ENCODE results near the gene KEAP1.
"Not testable (repeated sequence)": the region's sequence is repeated elsewhere in the genome, so short reads cannot be mapped to it uniquely, and the experiment has no call there.

KEAP1 gene

DNA sequence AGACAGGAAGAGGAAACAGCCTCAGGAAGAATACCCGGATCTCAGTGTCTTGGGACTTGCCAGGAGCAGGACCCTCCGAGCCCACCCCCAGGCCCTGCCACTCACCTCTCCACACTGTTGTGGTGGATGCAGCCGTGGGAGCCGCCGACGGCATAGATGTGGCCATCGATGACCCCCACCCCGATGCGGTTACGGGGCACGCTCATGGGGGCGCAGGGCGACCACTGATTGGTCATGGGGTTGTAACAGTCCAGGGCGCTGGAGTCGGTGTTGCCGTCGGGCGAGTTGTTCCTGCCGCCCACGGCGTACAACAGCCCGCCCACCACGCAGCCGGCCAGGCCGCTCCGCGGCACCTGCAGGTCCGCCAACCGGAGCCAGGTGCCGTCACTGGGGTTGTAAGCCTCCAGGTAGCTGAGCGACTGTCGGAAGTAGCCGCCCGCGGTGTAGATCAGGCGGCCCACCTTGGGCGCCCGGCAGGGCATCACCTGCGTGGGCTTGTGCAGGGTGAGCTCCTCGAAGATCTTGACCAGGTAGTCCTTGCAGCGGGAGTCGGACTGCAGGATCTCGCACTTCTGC, 11.6 kb downstream of the KEAP1 start:
- no peak for DNase-seq

DNA sequence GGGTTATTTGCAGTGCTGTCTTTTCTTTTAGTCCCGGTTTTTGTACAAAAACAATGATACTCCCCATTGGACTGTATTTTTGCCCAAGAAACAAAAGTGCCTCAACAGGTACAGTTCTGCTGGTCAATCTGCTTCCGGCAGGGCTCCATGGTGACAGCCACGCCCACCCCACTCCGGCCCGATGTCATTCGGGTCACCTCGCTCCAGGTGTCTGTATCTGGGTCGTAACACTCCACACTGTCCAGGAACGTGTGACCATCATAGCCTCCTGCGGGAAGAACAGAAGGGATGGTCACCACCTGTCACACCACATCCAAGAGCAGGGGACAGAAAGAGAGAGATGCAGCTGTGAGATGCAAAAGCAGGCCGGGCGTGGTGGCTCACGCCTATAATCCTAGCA, 16.6 kb downstream of the KEAP1 start:
- no peak for DNase-seq

DNA sequence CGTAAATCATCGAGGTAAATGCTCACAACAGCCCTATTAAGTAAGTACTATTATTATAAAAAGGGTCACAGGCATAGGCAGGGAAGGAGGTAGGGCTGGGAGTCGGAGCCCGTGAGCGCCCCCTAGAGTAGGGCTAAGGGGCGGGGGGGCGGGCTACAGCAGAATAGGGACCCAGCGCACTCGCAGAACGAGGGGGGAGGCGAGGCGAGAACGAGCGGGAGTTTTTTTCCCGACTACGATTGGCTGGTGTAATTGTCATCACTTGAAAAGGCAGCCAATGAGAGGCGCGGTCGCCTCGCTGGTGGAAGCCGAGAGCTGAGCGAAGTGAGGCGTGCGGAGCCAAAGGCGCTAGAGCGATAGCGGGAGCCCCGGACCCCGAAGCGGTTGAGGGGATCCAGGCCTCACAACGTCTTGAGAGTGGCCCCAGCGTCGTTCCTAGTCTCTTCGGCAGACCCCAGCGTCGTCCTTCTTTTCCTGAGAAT, 24.2 kb downstream of the KEAP1 start:
- peak; percentile 82 for DNase-seq

DNA sequence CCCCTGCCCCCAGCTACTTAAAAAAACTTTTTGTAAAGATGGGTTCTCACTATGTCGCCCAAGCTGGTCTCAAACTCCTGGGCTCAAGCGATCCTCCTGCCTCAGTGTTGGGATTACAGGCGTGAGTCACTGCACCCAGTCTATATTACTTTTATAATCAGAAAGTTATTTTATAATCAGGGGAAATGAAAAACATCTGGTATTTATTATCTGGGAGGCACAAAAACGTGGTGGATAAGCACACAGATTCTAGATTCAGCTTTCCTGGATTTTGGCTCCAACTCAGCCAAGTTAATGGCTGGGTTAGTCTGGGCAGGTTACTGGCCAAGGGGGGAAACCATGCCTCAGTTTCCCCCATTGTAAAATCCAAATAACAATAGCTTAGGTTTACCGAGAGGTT, 24.7 kb downstream of the KEAP1 start:
- no peak for DNase-seq

DNA sequence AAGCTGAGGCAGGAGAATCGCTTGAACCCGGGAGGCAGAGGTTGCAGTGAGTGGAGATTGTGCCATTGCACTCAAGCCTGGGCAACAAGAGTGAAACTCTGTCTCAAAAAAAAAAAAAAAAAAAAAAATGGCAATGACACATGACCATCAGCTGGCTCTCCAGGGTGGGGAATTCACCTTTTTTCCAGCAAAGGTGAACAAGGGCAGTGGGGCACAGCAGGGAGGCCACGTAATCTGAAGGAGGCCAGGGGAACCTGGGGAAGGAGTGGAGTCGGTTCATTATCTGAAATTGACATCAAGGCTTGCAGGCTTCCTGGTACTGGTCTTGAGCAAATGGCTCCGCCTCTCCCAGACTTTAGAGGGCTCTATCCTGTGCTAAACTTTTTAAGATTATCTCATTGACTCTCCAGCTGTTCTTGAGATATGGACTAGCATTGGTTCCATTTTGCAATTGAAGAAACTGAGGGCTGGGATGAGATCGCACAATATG, 28.1 kb downstream of the KEAP1 start:
- no peak for DNase-seq

DNA sequence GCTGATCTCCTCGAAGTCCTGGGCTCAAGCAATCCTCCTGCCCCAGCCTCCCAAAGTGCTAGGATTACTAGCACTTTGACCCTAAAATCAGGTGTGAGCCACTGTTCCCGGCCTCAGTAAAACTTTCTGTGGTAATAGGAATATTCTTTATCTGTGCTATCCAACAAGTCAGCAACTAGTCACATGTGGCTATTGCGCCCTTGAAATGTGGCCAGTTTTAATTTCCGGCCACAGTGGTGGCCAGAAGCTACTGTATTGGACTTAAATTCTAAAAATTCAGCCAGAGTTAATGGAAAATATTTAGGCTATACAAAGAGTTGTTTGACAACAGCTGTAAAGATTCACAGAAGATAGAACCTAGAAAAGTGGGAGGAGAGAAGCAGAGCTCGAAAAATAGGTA, 30.0 kb downstream of the KEAP1 start:
- no peak for DNase-seq

DNA sequence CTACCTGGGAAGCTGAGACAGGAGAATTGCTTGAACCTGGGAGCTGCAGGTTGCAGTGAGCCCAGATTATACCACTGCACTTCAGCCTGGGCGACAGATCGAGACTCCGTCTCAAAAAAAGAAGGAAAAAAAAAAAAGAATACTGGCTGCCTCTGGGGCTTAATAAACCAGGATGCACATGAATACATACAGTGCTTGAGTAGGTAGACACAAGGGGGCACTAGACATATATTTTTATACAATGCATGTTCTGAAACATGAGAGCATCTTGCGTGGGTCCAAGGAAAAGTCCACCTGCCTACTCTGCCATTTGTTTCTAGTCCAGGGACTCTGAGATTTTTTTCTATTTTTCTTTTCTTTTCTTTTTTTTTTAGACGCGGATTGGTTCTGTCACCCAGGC, 31.2 kb downstream of the KEAP1 start:
- DNase-seq, result peak; percentile 39

DNA sequence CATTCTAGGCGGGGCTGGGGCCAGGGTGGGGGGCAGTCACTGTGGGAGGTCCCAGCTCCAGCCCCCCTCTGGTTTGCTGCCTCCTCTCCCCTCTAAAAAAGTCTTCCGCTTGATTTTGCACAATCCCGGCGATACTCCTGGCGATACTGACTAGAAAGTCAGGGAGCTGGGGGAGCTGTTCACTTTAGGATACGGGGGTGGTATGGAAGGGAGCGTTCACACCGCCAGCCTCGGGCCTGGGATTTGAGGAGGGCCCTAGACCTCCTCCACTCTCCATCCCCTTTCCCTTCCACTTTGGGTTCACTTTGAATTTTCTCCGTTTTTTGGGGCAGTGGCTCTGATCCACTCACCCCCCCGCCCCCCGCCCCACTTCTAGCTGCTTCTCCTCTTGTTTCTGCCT, 35.0 kb downstream of the KEAP1 start:
- no peak for DNase-seq

DNA sequence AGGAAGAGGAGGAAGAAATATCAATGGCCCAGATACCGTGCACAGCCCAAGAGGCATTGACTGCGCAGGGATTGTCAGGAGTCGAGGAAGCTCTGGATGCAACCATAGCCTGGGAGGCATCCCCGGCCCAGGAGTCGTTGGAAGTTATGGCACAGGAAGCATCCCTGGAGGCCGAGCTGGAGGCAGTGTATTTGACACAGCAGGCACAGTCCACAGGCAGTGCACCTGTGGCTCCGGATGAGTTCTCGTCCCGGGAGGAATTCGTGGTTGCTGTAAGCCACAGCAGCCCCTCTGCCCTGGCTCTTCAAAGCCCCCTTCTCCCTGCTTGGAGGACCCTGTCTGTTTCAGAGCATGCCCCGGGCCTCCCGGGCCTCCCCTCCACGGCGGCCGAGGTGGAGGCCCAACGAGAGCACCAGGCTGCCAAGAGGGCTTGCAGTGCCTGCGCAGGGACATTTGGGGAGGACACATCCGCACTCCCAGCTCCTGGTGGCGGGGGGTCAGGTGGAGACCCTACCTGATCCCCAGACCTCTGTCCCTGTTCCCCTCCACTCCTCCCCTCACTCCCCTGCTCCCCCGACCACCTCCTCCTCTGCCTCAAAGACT, 36.0 kb downstream of the KEAP1 start:
- no peak for DNase-seq

DNA sequence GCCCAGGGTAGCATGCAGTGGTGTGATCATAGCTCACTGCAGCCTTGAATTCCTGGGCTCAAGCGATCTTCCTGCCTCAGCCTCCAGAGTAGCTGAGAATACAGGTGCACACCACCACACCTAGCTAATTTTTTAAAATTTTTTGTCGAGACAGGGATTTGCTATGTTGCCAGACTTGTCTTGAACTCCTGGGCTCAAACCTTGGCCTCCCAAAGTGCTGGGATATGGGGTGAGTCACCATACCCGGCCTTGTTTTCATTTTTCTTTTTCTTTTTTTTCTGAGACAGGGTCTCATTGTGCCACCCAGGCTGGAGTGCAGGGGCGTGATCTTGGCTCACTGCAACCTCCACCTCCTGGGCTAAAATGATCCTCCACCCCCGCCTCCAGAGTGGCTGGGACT, 38.7 kb downstream of the KEAP1 start:
- DNase-seq, result no peak

DNA sequence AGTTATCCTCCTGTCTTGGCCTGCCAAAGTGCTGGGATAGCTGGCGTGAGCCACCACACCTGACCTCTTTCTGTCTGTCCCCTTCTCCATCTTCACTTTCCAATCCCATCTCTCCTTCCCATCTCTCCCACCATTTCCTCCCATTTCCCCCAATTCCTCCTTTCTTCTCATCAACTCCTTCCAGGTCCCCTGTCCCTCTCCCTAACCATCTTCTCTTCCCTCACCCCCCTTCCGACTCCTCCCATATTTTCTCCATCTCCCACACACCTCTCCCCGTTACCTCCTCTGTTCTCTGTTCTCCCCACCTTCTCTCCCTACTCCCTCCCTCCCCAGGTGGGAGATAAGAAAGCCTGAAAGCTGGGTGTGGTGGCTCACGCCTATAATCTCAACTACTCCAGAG, 40.6 kb downstream of the KEAP1 start:
- no peak for DNase-seq

DNA sequence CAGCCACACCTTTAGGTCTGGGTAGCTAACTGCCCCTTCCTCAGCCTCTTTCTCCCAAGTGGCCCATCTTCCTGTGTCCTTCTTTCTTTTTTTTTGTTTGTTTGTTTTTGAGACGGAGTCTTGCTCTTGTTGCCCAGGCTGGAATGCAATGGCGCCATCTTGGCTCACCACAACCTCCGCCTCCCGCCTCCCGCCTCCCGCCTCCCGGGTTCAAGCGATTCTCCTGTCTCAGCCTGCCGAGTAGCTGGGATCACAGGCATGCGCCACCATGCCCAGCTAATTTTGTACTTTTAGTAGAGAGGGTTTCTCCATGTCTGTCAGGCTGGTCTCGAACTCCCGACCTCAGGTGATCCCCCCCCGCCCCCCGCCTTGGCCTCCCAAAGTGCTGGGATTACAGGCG, 41.1 kb downstream of the KEAP1 start:
- not testable (repeated sequence) for DNase-seq

DNA sequence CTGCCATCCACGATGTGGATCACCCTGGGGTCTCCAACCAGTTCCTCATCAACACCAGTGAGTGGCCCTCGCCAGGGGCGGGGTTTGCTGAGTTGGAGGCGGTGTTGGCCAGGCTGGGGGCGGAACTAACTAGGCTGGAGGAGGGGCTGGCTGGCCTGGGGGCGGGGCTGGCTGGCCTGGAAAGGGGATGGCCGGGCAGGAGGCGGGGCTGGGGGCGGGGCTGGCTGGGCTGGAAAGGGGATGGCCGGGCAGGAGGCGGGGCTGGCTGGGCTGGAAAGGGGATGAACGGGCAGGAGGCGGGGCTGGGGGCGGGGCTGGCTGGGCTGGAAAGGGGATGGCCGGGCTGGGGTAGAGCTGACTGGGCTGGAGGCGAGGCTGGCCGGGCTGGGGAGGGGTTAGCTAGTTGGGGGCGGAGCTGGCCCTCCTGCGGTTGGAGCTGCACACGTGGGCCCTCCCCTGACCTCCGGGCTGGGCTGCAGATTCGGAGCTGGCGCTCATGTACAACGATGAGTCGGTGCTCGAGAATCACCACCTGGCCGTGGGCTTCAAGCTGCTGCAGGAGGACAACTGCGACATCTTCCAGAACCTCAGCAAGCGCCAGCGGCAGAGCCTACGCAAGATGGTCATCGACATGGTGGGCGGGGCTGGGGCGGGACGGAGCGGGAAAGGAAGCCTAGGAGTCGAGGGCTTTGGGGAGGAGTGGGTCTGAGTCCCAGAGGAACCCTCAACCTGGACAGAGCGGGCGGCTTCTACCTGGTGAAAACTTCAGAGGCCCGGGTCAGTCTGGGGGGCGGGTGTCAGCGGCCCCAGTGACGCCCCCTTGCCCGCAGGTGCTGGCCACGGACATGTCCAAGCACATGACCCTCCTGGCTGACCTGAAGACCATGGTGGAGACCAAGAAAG, 41.9 kb downstream of the KEAP1 start:
- DNase-seq, result peak; percentile 75

DNA sequence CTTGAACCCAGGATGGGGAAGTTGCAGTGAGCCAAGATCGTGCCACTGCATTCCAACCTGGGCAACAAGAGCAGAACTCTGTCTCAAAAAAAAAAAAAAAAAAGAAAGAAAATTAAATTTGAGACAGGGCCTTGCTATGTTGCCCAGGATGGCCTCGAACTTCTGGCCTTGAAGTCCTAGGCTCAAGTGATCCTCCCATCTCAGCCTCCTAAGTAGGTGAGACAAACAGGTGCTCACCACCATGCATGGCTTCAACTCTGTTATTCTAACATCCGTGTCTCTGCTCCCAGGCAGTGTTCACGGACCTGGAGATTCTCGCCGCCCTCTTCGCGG, 42.5 kb downstream of the KEAP1 start:
- DNase-seq, result no peak

DNA sequence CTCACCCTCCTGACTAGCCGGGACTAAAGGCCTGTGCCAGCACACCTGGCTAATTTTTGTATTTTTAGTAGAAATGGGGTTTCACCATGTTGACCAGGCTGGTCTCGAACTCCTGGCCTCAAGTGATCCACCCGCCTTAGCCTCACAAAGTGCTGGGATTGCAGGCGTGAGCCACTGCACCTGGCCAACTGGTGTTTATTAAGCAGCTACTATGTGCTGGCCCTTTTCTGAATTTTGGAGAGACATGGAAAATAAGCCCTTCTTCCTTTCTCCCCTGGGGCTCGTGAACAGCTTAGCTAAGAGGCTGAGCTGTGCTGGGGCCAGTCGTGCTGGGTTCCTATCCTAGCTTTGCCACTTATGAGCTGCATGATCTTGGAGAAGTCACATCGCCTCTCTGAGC, 44.4 kb downstream of the KEAP1 start:
- not testable (repeated sequence) for DNase-seq

DNA sequence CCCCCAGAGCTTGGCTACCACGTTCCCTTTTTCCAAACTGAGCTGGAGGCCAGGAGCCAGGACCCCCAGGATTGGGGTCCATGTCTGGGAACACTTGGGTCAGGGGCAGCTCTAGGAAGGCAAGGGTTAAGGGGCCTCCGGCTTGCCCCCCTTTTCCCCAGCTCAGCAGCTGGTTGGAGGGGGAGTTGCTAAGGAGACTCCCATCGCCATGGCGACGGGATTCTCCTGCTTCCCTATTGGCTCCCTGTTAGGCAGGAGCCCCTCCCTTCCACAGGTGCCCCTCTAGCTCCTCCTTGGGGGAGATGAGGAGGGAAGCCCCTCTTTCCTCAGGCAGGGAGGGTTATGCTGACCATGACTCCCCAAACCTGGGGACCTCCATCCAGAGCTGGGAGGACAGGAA, 48.9 kb downstream of the KEAP1 start:
- peak; percentile 19 for DNase-seq

DNA sequence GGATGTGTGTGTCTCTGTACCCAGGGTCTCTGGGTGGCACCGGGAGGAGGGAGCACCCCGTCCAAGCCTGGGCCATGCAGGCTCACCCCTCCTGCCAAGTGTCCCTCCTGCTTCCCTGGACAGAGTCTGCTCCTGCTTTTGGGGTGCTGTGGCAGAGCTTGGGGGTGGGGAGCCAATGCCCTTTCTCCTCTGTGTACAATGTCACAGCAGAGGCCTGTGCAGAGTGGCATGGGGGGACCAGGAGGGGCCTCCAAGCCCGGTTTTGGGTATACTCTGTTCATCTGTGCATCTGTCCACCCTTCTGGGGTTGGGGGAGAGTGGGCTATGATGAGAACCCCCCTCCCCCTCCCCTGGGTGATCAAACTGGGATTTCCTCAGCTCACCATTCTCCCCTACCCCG, 49.3 kb downstream of the KEAP1 start:
- DNase-seq, result no peak

DNA sequence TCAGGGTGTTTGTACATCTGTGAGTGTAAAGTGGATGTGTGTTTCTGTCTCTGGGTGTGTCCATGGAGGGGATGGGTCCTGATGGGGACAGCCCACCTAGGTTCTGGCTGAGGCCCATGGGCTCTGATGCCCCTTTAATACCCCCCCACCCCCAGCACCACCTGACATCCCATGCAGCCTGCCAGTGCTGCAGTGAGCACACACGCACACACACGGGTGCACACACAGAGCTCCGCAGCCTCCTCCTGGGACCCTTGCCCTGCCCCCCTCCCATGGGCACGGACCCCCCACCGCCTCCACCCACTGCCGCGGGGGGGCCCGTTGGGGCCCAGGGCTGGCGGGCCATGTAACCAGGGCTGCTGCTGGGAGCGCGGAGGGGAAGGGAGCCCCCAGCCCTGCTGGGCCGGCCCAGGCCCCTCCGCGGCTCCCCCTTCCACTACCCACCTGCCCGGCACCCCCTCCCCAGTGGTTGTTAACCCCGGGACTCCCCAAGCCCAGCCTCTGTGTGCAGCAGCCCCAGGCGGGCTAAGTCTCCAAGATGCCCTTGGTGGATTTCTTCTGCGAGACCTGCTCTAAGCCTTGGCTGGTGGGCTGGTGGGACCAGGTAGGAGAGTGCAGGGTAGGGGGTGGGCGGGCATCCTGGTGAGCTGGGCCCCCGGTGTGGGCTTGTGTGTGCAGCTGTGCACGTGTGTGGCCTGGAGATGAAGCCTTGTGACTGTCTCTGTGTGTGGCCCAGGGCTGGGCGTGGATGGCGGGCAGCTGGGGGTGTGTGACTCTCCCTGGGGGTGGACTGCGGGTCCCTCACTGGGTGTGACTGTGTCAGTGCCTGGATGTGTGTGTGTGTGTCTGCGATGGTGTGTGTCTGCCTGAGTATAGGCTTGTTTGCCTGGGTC, 50.2 kb downstream of the KEAP1 start:
- DNase-seq, result no peak

DNA sequence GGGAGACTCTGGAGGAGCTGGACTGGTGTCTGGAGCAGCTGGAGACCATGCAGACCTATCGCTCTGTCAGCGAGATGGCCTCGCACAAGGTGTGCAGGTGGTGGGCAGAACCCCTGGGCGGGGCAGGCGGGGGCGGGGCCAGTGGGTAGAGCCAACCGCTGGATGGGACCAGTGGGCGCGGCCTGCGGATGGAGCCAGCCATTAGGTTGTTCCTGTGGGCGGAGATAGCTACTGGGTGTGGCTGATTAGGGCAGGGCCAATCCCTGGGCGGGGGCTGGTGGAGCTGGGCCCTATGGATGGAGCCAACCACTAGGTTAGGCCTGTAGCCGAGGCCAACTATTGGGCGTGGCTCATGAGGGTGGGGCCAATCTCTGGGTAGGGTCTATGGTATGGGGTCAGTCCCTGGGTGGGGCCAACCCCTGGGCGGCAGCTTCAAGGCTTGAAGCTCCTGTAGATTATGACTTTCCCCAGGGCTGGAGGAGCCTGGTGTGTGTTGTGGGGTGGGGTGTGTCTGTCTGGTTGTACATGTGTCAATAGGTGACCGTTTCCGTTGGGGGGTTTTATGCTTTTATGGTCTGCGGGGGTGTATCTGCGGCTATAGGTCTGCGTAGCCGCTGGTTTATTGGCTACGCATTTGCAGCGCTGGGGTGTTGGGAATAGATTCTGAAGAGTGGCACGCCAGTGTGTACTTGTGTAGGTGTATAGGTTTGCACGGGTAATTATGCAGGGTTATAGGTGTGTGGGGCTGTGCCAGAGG, 52.1 kb downstream of the KEAP1 start:
- no peak for DNase-seq

DNA sequence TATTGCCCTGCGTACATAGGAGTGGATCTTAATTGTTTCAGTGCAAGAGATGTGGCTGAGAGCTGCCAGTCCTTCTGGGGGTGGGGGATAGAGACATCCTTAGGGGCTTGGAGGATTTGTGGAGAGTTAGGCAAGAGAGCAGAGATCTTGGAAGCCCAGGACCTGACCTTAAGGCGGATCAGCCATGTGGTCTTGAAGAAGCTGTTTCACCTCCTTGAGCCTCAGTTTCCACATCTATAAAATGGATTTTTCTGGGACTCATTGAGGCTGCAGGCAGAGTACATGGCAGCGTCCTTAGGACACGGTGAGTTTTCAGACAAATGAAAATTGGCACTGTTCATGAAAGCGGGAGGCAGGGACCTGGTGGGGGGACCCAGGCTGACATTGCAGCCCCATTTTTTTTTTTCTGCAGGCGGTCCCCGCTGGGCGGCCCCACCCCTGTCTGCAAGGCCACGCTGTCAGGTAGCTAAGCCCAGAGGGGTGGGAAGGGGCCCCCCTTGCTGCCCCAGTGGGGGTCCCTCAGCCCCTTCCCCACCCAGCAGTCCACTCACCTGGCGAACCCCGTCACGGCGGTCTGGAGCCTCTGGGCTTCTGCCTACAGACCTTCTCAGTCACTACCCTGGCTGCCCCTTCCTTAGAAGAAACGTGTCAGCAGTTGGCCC, 52.8 kb downstream of the KEAP1 start:
- no peak for DNase-seq

DNA sequence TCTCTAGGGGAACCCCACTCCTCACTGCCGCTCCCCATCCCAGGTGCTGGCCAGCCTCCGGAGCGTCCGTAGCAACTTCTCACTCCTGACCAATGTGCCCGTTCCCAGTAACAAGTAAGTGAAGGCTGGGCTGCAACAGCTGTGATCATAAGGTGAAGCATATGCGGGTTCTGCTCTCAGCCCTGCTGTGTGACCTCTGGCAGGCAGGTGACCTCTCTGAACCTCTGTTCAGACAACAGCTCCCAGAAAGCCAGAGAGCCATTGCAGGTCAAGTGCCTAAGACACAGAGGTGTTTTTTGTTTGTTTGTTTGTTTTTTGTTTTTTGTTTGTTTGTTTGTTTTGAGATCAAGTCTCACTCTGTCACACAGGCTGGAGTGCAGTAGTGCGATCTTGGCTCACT, 54.1 kb downstream of the KEAP1 start:
- DNase-seq, result no peak

DNA sequence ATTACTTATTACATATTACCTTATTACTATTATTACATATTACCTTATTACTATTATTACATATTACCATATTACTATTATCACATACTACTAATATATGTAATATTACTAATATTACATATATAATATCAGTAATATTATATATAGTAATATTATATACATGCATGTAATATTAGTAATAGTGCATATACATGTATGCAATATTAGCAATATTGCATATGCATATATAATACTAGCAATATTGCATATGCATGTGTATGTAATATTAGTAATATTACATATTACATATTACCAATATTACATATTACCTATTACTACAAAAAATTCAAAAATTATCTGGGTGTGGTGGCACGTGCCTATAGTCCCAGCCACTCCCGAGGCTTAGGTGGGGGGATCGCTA, 60.5 kb downstream of the KEAP1 start:
- no peak for DNase-seq

Measured in NCI-H2227 treated with DMSO at 0.1 percent for 48 hours (cell line).